Measurements from ENCODE around the gene PARP6. TPM values are rescaled to one million over a fixed set of nuclear protein-coding genes. Genes with fewer than 3 reads are reported as not detected.

PARP6 gene, protein sequence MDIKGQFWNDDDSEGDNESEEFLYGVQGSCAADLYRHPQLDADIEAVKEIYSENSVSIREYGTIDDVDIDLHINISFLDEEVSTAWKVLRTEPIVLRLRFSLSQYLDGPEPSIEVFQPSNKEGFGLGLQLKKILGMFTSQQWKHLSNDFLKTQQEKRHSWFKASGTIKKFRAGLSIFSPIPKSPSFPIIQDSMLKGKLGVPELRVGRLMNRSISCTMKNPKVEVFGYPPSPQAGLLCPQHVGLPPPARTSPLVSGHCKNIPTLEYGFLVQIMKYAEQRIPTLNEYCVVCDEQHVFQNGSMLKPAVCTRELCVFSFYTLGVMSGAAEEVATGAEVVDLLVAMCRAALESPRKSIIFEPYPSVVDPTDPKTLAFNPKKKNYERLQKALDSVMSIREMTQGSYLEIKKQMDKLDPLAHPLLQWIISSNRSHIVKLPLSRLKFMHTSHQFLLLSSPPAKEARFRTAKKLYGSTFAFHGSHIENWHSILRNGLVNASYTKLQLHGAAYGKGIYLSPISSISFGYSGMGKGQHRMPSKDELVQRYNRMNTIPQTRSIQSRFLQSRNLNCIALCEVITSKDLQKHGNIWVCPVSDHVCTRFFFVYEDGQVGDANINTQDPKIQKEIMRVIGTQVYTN
- total RNA-seq, result 10.6 and 14.3 TPM in 2 replicates

DNA sequence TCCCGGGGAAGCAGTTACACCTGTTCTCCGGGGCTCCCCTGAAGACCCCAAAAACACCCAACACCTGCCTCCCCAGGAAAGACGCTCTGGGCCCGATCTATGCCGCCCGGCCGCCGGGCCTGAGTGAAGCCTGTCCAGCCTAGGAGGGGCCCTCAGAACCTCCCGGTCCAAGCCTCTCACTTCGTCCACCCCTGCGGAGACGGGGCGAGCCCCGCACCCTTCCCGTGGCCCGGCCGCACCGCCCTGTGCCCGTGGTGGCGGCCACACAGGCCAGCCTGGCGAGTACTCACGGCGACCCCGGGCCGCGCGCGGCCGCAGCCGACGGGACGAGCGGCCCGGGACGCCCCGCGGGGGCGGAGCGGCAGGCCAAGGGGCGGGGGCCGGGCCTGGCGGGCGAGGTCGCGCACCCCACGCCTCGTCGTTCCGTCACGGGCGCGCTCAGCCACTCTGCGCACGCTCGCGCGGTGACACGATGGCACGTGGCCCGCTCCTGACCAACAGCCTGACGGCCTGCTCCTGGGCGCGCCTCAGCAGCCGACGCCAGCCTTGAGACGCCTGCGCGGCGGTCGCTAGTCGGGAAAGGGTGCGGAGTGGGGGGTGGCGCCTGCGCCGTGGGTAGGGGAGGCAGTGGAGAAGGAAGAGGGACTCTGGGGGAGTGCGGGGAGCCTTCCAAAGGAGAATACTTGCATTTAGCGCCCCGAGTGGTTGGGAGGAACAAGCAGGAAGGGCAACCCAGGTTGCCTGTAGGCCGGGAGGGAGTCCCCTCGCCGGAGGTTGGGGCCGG is at the start of gene PARP6:
Gene PARP6, minus strand, starts transcription at position 342 of the 784 bp plus-strand sequence. CDS start 5,077 bp downstream, outside the sequence.

GRCh38 chr15:72319985-72320671 is 47.8 kb upstream of the PARP6 start, which contains the start of gene CELF6:
TSS of gene CELF6 (minus strand) at chr15:72320157. CDS start at chr15:72319874, 283 bp downstream.

DNA sequence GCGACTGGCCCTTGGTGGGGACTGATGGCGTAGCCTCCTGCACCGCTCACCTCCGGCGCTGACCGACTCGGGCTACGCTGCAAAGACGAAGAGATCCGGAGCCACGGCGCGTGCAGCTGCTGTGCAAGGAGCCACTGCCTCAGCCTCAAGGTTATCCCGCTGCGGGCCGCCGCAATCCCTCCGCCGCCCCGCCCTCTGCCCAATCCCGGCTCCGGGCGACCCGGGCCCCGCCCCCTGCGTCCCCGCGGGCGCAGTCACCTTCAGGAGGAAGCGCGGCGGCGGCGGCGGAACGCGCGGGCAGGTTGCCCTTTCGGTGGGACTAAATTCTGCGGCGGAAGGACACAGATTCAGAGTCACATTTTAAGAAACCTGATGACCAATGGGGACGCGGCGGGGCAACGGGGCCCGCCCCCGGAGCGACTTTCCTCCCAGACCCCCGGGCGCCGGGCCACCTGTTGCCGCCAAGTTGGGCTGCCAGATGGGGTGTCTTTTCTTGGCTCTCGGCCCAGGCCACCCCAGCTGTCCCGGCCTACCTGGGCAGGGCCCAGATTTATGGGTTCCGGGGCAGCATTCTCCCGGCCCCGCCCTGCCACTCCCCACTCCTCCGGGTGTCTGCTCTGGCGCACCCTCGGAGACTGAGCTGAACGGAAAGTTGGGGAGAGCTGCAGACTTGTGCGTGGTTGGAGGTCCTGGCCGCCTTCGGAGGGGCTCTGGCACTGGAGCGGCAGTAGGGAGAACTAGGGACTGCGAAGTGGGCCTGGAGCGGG is 41.1 kb downstream of the PARP6 start, which contains the start of gene PKM:
Gene PKM, minus strand, starts transcription at position 125 of the 767 bp plus-strand sequence. CDS start 12,093 bp downstream, outside the sequence.

DNA sequence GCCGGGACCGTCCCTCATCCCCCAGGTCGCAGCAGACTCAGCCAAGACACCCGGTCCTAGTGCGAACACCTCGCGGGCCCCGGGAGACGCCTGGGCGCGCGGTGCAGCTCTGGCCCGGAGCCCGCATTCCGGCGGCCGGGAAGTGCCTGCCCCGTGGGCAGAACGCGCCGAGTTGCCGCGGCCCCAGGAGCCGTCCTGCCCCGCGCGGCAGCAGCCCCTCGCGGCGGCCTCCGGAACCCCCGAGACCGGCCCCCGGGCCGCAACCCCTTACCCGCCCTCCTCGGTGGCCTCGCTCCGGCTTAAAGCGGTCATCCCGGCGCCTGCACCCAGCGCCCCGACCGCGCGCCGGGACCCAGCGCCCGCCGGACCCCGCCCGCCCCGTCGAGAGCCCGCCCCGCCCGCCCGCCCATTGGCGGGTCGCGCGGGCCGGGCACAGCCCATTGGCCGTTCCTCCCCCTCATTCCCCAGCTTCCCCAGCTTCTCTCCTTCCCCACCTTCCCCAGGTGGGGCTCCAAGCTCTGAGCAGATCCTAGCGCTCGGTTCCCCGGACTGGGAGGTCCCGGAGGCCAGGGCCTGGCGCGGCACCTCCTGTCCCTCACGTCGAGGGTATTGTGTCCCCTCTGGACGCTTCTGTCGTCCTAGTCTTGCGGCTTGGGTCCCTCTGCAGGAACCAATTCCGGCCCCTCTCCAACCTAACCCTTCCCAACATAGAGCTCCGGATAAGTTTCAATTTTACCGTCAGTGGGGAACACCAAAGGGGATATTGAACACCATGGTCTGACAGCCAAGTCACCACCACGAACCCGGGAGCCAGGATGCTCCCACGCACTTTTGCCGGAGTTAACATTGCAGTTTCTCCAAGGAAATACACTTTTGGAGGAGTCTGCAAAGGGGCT is 74.6 kb downstream of the PARP6 start, which contains the start of gene GRAMD2A:
Gene GRAMD2A, minus strand, starts transcription at position 328 of the 896 bp plus-strand sequence.

Other genes starting within 250 kb of the PARP6 start
- 13.4 and 14.8 TPM in 2 replicates for gene MYO9A, start 154.4 kb downstream of the PARP6 start, total RNA-seq
- gene SENP8, start 154.2 kb downstream of the PARP6 start, total RNA-seq, result 1.2 and 1.3 TPM in 2 replicates
- 0.20 and 0.47 TPM in 2 replicates for gene GRAMD2A, start 74.8 kb downstream of the PARP6 start, total RNA-seq
- 1,384 and 1,401 TPM in 2 replicates for gene PKM, start 41.4 kb downstream of the PARP6 start, total RNA-seq
- gene CELF6, start 47.6 kb upstream of the PARP6 start, total RNA-seq, result 0.13 TPM in 1 of 2 replicates, not detected in the other
- 61.6 and 72.6 TPM in 2 replicates for gene HEXA, start 103.5 kb upstream of the PARP6 start, total RNA-seq
- not detected in 2 replicates for gene TMEM202, start 125.8 kb upstream of the PARP6 start, total RNA-seq
- 29.3 and 43.8 TPM in 2 replicates for gene ARIH1, start 201.8 kb upstream of the PARP6 start, total RNA-seq

Measured in mammary microvascular endothelial cell (primary cell).